HG02642 (cell line): Measurements from ENCODE around the gene RIBC2.
"Not testable (repeated sequence)": the region's sequence is repeated elsewhere in the genome, so short reads cannot be mapped to it uniquely, and the experiment has no call there.

Experiments used
- ATAC-seq: cut with Tn5 transposase; IDR thresholded peaks from one replicate; pipeline ENCODE4 v1.9.1; 2021; ENCODE audit warnings: mild to moderate bottlenecking; ENCODE audit not compliant: unreplicated experiment, poor library complexity

Gene RIBC2

GRCh38 chr22:45413368-45414211 is at the start of gene RIBC2, which contains the start of gene SMC1B:
Gene RIBC2 (plus strand): TSS chr22:45413693. CDS start chr22:45413887, 194 bp downstream.
Gene SMC1B (minus strand): TSS chr22:45413599. CDS start chr22:45413567, 32 bp downstream.
- ATAC-seq = no peak

- no peak for ATAC-seq
These were observed 46.8 kb upstream of the RIBC2 start for GRCh38 chr22:45366713-45367112.

GRCh38 chr22:45373592-45373991 is 39.9 kb upstream of the RIBC2 start:
- ATAC-seq = not testable (repeated sequence)

GRCh38 chr22:45376009-45376408 is 37.5 kb upstream of the RIBC2 start:
- ATAC-seq = no peak

- no peak for ATAC-seq
These were observed 36.8 kb upstream of the RIBC2 start for GRCh38 chr22:45376703-45377102.

- ATAC-seq = no peak
These were observed 32.1 kb upstream of the RIBC2 start for GRCh38 chr22:45381348-45381747.

GRCh38 chr22:45389546-45389945 is 23.9 kb upstream of the RIBC2 start:
- ATAC-seq = no peak

GRCh38 chr22:45397806-45398205 is 15.7 kb upstream of the RIBC2 start:
- no peak for ATAC-seq

GRCh38 chr22:45398214-45398613 is 15.3 kb upstream of the RIBC2 start:
- ATAC-seq = no peak

- ATAC-seq = no peak
These were observed 13.6 kb upstream of the RIBC2 start for GRCh38 chr22:45399712-45400445.

- ATAC-seq = no peak
These were observed 11.0 kb upstream of the RIBC2 start for GRCh38 chr22:45402466-45402985.

- ATAC-seq = no peak
These were observed 5.7 kb upstream of the RIBC2 start for GRCh38 chr22:45407793-45408192.

- ATAC-seq = no peak
These were observed 503 bp upstream of the RIBC2 start for GRCh38 chr22:45413013-45413367.

GRCh38 chr22:45418056-45418769 is 4.7 kb downstream of the RIBC2 start:
- ATAC-seq = no peak

- no peak for ATAC-seq
These were observed 5.3 kb downstream of the RIBC2 start for GRCh38 chr22:45418770-45419138.

GRCh38 chr22:45420011-45420410 is 6.5 kb downstream of the RIBC2 start:
- no peak for ATAC-seq

- ATAC-seq = no peak
These were observed 7.0 kb downstream of the RIBC2 start for GRCh38 chr22:45420539-45420938.

GRCh38 chr22:45421349-45422055 is 8.0 kb downstream of the RIBC2 start:
- no peak for ATAC-seq

GRCh38 chr22:45422237-45422983 is 8.9 kb downstream of the RIBC2 start:
- ATAC-seq = no peak
